ENCODE measurements around the gene NEURL3.

NEURL3 gene

GRCh38 chr2:96495982-96496629 is 9.1 kb downstream of the NEURL3 start:
- Histone ChIP-seq H3K27me3 (ENCODE audit: insufficient read depth, poor library complexity, severe bottlenecking) (no peaks in the 10 kb centered on the region), H3K27ac (replicated peaks) (no peak overlapping the region), H3K4me3 (replicated peaks; ENCODE audit: insufficient read depth, low read length) (no peak overlapping the region)
- no peak for DNase-seq (ENCODE audit: low read depth in 1 of 2, low spot score in 1 of 2)
- TF ChIP-seq SPI1 (IDR thresholded peaks at IDR 0.05; ENCODE audit: borderline replicate concordance, low read depth) (no peak), POLR2AphosphoS5 (IDR thresholded peaks at IDR 0.05; ENCODE audit: low read depth) (no peak), REST (IDR thresholded peaks at IDR 0.05; ENCODE audit: insufficient replicate concordance, low read depth) (no peak), GABPA (IDR thresholded peaks at IDR 0.05; ENCODE audit: low read depth) (no peak)
- TF ChIP-seq, protein P1, sequence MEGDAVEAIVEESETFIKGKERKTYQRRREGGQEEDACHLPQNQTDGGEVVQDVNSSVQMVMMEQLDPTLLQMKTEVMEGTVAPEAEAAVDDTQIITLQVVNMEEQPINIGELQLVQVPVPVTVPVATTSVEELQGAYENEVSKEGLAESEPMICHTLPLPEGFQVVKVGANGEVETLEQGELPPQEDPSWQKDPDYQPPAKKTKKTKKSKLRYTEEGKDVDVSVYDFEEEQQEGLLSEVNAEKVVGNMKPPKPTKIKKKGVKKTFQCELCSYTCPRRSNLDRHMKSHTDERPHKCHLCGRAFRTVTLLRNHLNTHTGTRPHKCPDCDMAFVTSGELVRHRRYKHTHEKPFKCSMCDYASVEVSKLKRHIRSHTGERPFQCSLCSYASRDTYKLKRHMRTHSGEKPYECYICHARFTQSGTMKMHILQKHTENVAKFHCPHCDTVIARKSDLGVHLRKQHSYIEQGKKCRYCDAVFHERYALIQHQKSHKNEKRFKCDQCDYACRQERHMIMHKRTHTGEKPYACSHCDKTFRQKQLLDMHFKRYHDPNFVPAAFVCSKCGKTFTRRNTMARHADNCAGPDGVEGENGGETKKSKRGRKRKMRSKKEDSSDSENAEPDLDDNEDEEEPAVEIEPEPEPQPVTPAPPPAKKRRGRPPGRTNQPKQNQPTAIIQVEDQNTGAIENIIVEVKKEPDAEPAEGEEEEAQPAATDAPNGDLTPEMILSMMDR (IDR thresholded peaks at IDR 0.05; ENCODE audit: insufficient read depth, low read length) = no peak

- H3K4me3 ChIP-seq (replicated peaks; ENCODE audit: insufficient read depth, low read length) = no peak overlapping the region
- no peak overlapping the region for H3K27ac ChIP-seq (replicated peaks)
- TF ChIP-seq SPI1 (IDR thresholded peaks at IDR 0.05; ENCODE audit: borderline replicate concordance, low read depth) (no peak), GABPA (IDR thresholded peaks at IDR 0.05; ENCODE audit: low read depth) (no peak), POLR2AphosphoS5 (IDR thresholded peaks at IDR 0.05; ENCODE audit: low read depth) (no peak), REST (IDR thresholded peaks at IDR 0.05; ENCODE audit: insufficient replicate concordance, low read depth) (no peak)
- TF ChIP-seq, protein P1 (IDR thresholded peaks at IDR 0.05; ENCODE audit: insufficient read depth, low read length) = no peak
- no peaks in the 10 kb centered on the region for H3K27me3 ChIP-seq (ENCODE audit: insufficient read depth, poor library complexity, severe bottlenecking)
- DNase-seq (ENCODE audit: low read depth in 1 of 2, low spot score in 1 of 2) = no peak
Observed at GRCh38 chr2:96494188-96494587, 11.0 kb downstream of the NEURL3 start.

DNA sequence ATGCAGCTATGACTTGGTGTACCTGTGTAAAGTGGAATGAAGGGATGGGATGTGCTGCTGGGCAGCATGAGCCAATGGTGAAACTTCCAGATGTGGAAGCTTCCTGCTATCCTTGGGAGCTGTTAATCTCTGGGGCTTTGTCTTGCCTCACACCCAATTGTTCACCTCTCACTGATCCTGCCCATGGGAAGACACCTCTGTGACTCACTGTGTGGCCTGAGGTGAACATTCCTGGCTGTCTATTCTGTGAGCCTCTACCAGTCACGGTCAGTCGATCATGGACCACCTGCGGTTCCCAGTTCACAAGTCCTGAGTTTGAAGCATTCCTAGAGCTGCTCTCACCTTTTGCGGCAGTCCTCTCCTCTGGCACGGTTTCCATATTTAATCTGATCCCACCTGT is 12.1 kb downstream of the NEURL3 start:
- TF ChIP-seq POLR2AphosphoS5 (IDR thresholded peaks at IDR 0.05; ENCODE audit: low read depth) = no peak
- TF ChIP-seq GABPA (IDR thresholded peaks at IDR 0.05; ENCODE audit: low read depth) = no peak
- TF ChIP-seq, protein P1 (IDR thresholded peaks at IDR 0.05; ENCODE audit: insufficient read depth, low read length) = no peak
- TF ChIP-seq REST (IDR thresholded peaks at IDR 0.05; ENCODE audit: insufficient replicate concordance, low read depth) = no peak
- TF ChIP-seq SPI1 (IDR thresholded peaks at IDR 0.05; ENCODE audit: borderline replicate concordance, low read depth) = no peak
- DNase-seq (ENCODE audit: low read depth in 1 of 2, low spot score in 1 of 2) = no peak
- H3K27ac ChIP-seq (replicated peaks) = no peak overlapping the region
- H3K4me3 ChIP-seq (replicated peaks; ENCODE audit: insufficient read depth, low read length) = no peak overlapping the region
- no peaks in the 10 kb centered on the region for H3K27me3 ChIP-seq (ENCODE audit: insufficient read depth, poor library complexity, severe bottlenecking)

Data from HL-60 (cell line).